Smooth muscle cell (in vitro differentiated cells): ENCODE results near the gene ZC3H7A. TPM values are rescaled to one million over a fixed set of nuclear protein-coding genes. Genes with fewer than 3 reads are reported as not detected.

Source experiments
- DNase-seq: peaks from one replicate; lab custom pipeline; 2025; ENCODE audit not compliant: unreplicated experiment; lab: John Stamatoyannopoulos, UW
- H2AFZ ChIP-seq: fragments of 200-600 bp; sonication (generic); 2 replicates; pipeline ENCODE4 v1.6.0; 2016; ENCODE audit warnings: antibody characterized with exemption, low read depth, mild to moderate bottlenecking
- H3F3A ChIP-seq: fragments of 200-600 bp; sonication (generic); 2 replicates; pipeline ENCODE4 v1.6.0; 2017; ENCODE audit warnings: antibody characterized with exemption, low read depth
- H3K27ac ChIP-seq: fragments of 200-600 bp; sonication (generic); 2 replicates; pipeline ENCODE4 v1.5.1; 2016; ENCODE audit warnings: low read depth, mild to moderate bottlenecking
- H3K27me3 ChIP-seq: fragments of 200-600 bp; sonication (generic); 2 replicates; pipeline ENCODE4 v1.6.1; 2016; ENCODE audit warnings: low read depth, mild to moderate bottlenecking
- H3K36me3 ChIP-seq: fragments of 200-600 bp; sonication (generic); 2 replicates; pipeline ENCODE4 v1.5.1; 2016; ENCODE audit warnings: low read depth
- H3K4me1 ChIP-seq: fragments of 200-600 bp; sonication (generic); 2 replicates; pipeline ENCODE4 v1.5.1; 2016; ENCODE audit warnings: low read depth
- H3K4me2 ChIP-seq: fragments of 200-600 bp; sonication (generic); 2 replicates; pipeline ENCODE4 v1.6.0; 2016; ENCODE audit warnings: mild to moderate bottlenecking
- H3K4me3 ChIP-seq: fragments of 200-600 bp; sonication (generic); 2 replicates; pipeline ENCODE4 v1.5.1; 2016; ENCODE audit warnings: mild to moderate bottlenecking
- H3K79me2 ChIP-seq: fragments of 200-600 bp; sonication (generic); 2 replicates; pipeline ENCODE4 v1.6.0; 2016; ENCODE audit warnings: low read depth, mild to moderate bottlenecking
- H3K9ac ChIP-seq: fragments of 200-600 bp; sonication (generic); 2 replicates; pipeline ENCODE4 v1.6.0; 2016; ENCODE audit warnings: low read depth
- H3K9me3 ChIP-seq: fragments of 200-600 bp; sonication (generic); replicated peaks from 2 replicates; pipeline ENCODE4 v1.5.1; 2016; ENCODE audit warnings: low read depth
- H4K20me1 ChIP-seq: fragments of 200-600 bp; sonication (generic); 2 replicates; pipeline ENCODE4 v1.6.0; 2016; ENCODE audit warnings: low read depth
- WGBS: methylation state at CpG from one replicate; pipeline ENCODE4 v1.1.7; 2016; ENCODE audit warnings: low lambda C conversion rate; 5-methylcytosine and 5-hydroxymethylcytosine counted together
- polyA plus RNA-seq: library from polyadenylated mRNA; unstranded; fragments of >200 nt; fragmentation: Nextera tagmentation; extraction: Ambion mirVana; gene quantifications from 2 replicates; pipeline ENCODE4 v1.2.1, GENCODE V29; 2016
- total RNA-seq: library from RNA; depleted of rRNA; stranded (reverse); fragments of >200 nt; gene quantifications from 2 replicates; pipeline ENCODE4 v1.2.3, GENCODE V29; 2014
- TF ChIP-seq, protein P1 (sequence below): fragments of 200-600 bp; sonication (generic); IDR thresholded peaks from 2 replicates; pipeline ENCODE4 v1.5.1; 2017; ENCODE audit warnings: borderline replicate concordance, mild to moderate bottlenecking, antibody characterized with exemption; ENCODE audit not compliant: insufficient read depth, poor library complexity, severe bottlenecking

ZC3H7A gene
- total and polyA plus RNA-seq, 2 experiments from 2014 or later, result 37.3 to 38.6 TPM

DNA sequence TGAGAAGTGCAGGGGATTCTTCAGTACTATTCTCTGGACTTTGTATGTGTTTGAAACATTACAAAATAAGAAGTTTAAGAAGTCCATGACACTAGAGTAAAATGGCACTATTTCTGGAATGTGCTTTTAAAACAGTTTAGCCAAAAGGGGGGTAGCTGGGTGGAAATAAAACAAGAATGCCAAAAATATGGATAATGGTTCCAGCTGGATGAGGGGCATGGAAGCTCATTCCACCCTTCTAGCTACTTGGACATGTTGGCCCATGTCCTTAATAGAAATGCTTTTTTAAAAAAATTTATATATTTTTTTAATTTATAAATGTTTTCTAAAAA lies 13.1 kb downstream of the ZC3H7A start:
- peak overlapping the region; percentile 90 for H3K27ac ChIP-seq
- no peaks in the 10 kb centered on the region for H3K36me3 ChIP-seq
- no peak overlapping the region for H3K9ac ChIP-seq
- no peak overlapping the region for H3K4me3 ChIP-seq
- peaks cover 84% of the 10 kb centered on the region for H4K20me1 ChIP-seq
- no peaks in the 10 kb centered on the region for H3K9me3 ChIP-seq
- TF ChIP-seq, protein P1, sequence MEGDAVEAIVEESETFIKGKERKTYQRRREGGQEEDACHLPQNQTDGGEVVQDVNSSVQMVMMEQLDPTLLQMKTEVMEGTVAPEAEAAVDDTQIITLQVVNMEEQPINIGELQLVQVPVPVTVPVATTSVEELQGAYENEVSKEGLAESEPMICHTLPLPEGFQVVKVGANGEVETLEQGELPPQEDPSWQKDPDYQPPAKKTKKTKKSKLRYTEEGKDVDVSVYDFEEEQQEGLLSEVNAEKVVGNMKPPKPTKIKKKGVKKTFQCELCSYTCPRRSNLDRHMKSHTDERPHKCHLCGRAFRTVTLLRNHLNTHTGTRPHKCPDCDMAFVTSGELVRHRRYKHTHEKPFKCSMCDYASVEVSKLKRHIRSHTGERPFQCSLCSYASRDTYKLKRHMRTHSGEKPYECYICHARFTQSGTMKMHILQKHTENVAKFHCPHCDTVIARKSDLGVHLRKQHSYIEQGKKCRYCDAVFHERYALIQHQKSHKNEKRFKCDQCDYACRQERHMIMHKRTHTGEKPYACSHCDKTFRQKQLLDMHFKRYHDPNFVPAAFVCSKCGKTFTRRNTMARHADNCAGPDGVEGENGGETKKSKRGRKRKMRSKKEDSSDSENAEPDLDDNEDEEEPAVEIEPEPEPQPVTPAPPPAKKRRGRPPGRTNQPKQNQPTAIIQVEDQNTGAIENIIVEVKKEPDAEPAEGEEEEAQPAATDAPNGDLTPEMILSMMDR, result no peak
- DNase-seq, result no peak
- H3F3A ChIP-seq, result peaks cover 3% of the 10 kb centered on the region
- H3K79me2 ChIP-seq, result peaks cover 86% of the 10 kb centered on the region
- peak overlapping the region; percentile 76 for H3K4me2 ChIP-seq
- H2AFZ ChIP-seq, result no peak overlapping the region
- peaks cover 8% of the 10 kb centered on the region for H3K4me1 ChIP-seq
- no peaks in the 10 kb centered on the region for H3K27me3 ChIP-seq

GRCh38 chr16:11783319-11784037 lies 13.6 kb downstream of the ZC3H7A start:
- TF ChIP-seq, protein P1, result no peak
- H2AFZ ChIP-seq, result no peak overlapping the region

DNA sequence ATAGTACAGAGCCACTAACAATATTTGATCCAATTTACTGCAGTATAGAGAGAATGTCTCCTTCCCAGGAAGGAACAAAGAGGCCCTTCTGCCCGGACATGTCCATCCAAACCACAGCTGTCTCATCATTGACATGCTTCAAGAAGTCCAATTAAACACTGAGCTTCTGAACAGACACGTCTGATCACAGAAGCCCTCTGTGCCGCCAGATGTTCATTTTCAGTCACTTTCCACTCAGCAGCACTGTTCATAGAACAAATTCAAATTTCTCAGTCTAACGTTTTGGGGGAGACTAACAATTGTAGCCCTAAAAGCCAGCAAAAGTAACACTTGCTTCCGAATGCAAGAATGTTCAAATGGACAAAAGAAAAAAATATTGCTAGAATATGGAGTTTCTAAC lies 15.3 kb downstream of the ZC3H7A start:
- Histone ChIP-seq H3K4me2 (peak overlapping the region; percentile 76), H3K36me3 (peaks cover 3% of the 10 kb centered on the region), H2AFZ (no peak overlapping the region), H3K27me3 (no peaks in the 10 kb centered on the region), H3F3A (peaks cover 3% of the 10 kb centered on the region), H3K9me3 (no peaks in the 10 kb centered on the region), H3K79me2 (peaks cover 77% of the 10 kb centered on the region), H3K27ac (peak overlapping the region; percentile 90), H3K4me1 (peaks cover 8% of the 10 kb centered on the region), H3K9ac (peak overlapping the region; percentile 49), H3K4me3 (no peak overlapping the region), H4K20me1 (peaks cover 62% of the 10 kb centered on the region)
- WGBS, result 38% methylated on average over 5 of the region's 5 CpGs
- DNase-seq, result no peak
- TF ChIP-seq, protein P1, result no peak

More at GRCh38 chr16:11783319-11784037, 13.6 kb downstream of the ZC3H7A start:
- Histone ChIP-seq H3K27ac (peak overlapping the region; percentile 90), H3K9me3 (no peaks in the 10 kb centered on the region), H3K4me1 (peaks cover 8% of the 10 kb centered on the region), H3K36me3 (no peaks in the 10 kb centered on the region), H3F3A (peaks cover 3% of the 10 kb centered on the region), H4K20me1 (peaks cover 79% of the 10 kb centered on the region), H3K4me3 (no peak overlapping the region), H3K27me3 (no peaks in the 10 kb centered on the region), H3K9ac (no peak overlapping the region), H3K79me2 (peaks cover 86% of the 10 kb centered on the region), H3K4me2 (peak overlapping the region; percentile 76)
- WGBS, result 46% methylated on average over 5 of the region's 5 CpGs
- DNase-seq, result no peak
